GM18505 (cell line): Measurements from ENCODE around the gene IKBIP.
A peak's percentile ranks its signal among the peaks of the same experiment; 100 is the strongest.

Experiments used
- ATAC-seq: cut with Tn5 transposase; IDR thresholded peaks from one replicate; pipeline ENCODE4 v1.9.1; 2021; ENCODE audit not compliant: unreplicated experiment
- POLR2A ChIP-seq: IDR thresholded peaks from 4 replicates; pipeline ENCODE4 v1.6.1; 2011; ENCODE audit warnings: borderline replicate concordance; ENCODE audit not compliant: insufficient read depth, insufficient read length; ENCODE audit errors: extremely low read depth

Gene IKBIP, protein sequence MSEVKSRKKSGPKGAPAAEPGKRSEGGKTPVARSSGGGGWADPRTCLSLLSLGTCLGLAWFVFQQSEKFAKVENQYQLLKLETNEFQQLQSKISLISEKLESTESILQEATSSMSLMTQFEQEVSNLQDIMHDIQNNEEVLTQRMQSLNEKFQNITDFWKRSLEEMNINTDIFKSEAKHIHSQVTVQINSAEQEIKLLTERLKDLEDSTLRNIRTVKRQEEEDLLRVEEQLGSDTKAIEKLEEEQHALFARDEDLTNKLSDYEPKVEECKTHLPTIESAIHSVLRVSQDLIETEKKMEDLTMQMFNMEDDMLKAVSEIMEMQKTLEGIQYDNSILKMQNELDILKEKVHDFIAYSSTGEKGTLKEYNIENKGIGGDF

GRCh38 chr12:98644712-98645571 is at the start of gene IKBIP, which contains the start of gene APAF1:
Gene IKBIP (minus strand): TSS chr12:98644788. CDS start chr12:98644701, 87 bp downstream.
Gene APAF1 (plus strand): TSS chr12:98645290. CDS start chr12:98648360, 3,070 bp downstream.
- TF ChIP-seq POLR2A = peak; percentile 90
- peak; percentile 90 for ATAC-seq

GRCh38 chr12:98691351-98691750 is 46.8 kb upstream of the IKBIP start:
- ATAC-seq = no peak
- no peak for TF ChIP-seq POLR2A

GRCh38 chr12:98686603-98687002 is 42.0 kb upstream of the IKBIP start:
- no peak for TF ChIP-seq POLR2A

GRCh38 chr12:98684199-98684598 is 39.6 kb upstream of the IKBIP start:
- no peak for ATAC-seq
- no peak for TF ChIP-seq POLR2A

More at GRCh38 chr12:98686603-98687002, 42.0 kb upstream of the IKBIP start:
- no peak for ATAC-seq

DNA sequence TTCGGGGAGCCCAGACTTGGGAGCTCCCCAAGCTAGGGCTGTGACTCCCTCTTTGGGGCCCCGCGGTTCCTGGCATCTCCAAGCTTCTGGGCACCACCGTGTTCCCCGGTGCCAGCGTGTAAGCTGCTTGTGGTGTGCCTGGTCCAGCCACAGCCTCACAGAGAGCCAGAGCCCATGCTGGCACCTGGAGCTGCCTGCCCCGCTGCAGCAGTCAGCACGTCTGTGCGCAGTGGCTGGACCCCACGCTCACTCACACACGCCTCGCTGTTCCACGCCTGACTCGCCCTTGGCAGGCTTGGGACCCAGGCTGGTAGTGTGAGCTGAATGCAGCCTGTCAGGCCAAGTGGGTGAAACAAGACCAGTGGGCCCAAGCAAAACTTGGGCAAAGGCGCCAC is 35.0 kb upstream of the IKBIP start:
- TF ChIP-seq POLR2A = no peak
- no peak for ATAC-seq

DNA sequence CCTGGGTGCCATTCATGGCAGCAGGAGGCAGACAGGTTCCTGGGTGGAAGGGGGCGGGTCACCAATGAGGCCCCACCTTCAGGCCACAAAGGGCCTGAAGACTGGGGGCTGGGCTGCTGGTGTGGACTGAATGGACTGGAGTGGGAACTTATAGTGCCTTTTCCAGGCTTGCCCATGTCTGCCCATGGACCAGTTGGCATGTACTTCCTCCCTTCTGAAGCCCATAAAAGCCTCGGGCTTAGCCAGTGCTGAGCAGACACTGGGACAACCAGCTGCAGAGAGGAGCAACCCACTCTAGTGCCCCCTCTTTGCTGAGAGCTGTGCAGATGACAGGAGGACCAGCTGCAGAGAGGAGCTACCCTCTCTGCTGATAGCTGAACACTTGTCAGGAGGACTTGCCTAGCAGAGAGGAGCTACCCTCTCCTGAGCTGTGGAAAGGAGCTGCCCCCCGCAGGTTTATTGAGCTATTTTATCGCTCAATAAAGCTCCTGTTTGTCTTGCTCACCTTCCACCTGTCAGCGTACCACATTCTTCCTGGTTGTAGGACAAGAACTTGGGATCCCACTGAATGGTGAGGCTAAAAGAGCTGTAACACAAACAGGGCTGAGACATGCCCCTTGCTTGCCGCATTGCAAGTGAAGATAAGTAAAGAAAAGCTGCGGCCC is 34.5 kb upstream of the IKBIP start:
- no peak for TF ChIP-seq POLR2A
- no peak for ATAC-seq

DNA sequence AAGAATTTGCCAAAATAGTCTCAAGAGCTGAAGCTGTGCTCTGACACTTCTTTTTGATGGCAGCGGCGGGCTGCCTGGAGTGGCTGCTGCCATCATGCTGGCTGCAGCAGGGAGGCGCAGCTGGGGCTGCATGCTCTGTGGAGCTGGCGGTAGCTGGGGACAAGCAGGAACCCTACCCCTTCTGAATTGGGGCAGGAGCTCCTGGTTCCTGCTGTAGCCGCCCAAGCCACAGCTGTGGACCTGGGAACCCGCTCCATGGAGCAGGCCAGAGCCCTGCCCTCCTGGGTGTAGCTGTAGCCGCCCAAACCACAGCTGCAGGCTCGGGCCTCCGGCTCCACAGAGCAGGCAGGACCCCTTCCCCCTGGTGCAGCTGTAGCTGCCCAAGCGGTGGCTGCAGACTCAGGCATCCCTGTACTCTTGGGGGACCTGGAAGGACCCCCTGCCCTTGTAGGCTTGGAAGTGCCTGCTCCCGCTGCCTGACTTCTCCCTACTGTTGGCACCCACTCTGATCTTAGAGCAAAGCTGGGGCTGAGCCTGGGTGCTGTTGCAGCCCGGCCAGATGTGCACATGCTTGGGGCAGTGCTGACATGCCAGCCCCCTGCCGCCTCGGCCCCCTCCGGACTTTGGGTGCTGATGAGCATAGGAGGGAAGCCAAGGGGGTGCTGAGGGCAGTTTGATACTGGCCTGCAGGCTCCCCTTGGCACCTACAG is 33.8 kb upstream of the IKBIP start:
- no peak for ATAC-seq

GRCh38 chr12:98674841-98675240 is 30.3 kb upstream of the IKBIP start:
- no peak for ATAC-seq

More for the DNA sequence above, 33.8 kb upstream of the IKBIP start:
- TF ChIP-seq POLR2A = no peak

GRCh38 chr12:98671459-98671858 is 26.9 kb upstream of the IKBIP start:
- no peak for TF ChIP-seq POLR2A
- no peak for ATAC-seq

More at GRCh38 chr12:98674841-98675240, 30.3 kb upstream of the IKBIP start:
- no peak for TF ChIP-seq POLR2A

- ATAC-seq = no peak
- no peak for TF ChIP-seq POLR2A
Observed at GRCh38 chr12:98669751-98670150, 25.2 kb upstream of the IKBIP start.

DNA sequence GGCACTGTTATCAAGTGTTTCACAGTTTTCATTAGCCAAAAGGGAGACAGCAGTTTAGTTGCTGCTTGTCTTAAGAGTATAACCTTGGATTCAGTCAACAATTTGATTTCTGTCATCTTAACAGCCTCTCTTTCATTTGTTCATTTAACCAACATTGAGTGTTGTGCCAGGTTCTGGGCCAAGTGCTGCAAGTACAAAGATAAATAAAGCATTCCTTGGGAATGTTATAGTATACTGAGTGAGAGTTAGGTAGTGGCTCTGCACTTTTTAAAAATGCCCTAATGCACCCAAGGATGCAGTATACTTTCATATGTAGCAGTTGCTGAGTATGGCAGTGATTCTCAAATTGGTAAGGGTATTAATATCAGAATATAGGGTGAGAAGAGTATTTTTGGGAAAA is 15.9 kb upstream of the IKBIP start:
- ATAC-seq = no peak
- no peak for TF ChIP-seq POLR2A

DNA sequence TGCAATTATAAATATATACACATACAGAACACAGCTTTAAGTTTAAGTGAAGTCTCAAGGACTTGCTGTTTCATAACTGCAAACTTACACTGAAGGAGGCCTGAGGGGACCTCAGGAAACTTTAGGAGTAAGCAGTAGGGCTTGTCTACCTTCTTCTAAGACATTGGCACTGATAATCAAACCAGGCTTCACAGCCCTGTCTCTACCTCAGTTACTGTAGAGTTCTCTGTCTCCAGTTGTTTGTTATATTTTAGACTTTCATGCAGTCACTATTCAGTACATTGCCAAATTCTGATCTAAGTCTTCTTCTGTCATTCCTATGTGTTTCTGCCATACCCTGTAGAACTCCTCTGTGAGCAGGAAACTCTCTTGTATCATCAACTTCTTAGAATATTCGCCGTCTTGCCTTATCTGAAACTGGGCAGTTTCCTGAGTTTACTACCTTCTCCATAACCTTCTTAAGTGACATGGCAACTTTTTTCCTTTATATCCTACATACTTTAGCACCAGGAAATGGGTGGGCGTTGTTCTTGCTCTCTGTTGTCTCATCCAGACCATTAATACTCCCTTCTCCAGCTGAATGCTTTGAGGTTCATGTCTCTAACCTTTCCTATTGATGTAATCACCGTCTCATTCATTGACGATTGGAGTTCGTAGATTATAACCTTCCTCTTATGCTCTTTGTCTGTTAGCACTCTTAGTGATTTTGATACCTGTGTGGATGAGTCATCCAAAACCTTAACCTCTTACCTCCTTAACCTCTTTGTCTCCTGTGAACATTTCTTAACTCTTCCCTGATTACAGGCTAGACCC is 11.9 kb upstream of the IKBIP start:
- no peak for TF ChIP-seq POLR2A
- no peak for ATAC-seq
